Keratinocyte (primary cell): ENCODE data around the gene ZNF69. TPM values are rescaled to one million over a fixed set of nuclear protein-coding genes. Genes with fewer than 3 reads are reported as not detected.
A peak's percentile ranks its signal among the peaks of the same experiment; 100 is the strongest.
"Not testable (repeated sequence)": the region's sequence is repeated elsewhere in the genome, so short reads cannot be mapped to it uniquely, and the experiment has no call there.

Experiments
- DNase-seq: peaks from one replicate; pipeline ENCODE4 v3.0.0-alpha.2; 2011; ENCODE audit warnings: low read depth, missing footprints, low spot score
- FAIRE-seq: peaks from 2 replicates; lab custom pipeline; 2011; peaks lifted over from hg19 to GRCh38; lab: Jason Lieb, UNC
- H2AFZ ChIP-seq: 2 replicates; pipeline ENCODE4 v1.6.0; 2012; ENCODE audit warnings: low read length, control low read depth, inconsistent platforms; ENCODE audit not compliant: control insufficient read depth
- H3K27ac ChIP-seq: 2 replicates; pipeline ENCODE4 v1.5.1; 2011; ENCODE audit warnings: low read length; ENCODE audit not compliant: control insufficient read depth, insufficient read depth
- H3K27me3 ChIP-seq: 3 replicates; pipeline ENCODE4 v1.6.0; 2011; ENCODE audit warnings: low read length; ENCODE audit not compliant: control insufficient read depth, insufficient read depth; ENCODE audit errors: extremely low read depth
- H3K36me3 ChIP-seq, 2 experiments: 2 replicates in 1 of 2; 3 replicates in 1 of 2; pipeline ENCODE4 v1.5.1; 2011; ENCODE audit warnings: low read length in 2 of 2, mild to moderate bottlenecking in 1 of 2; ENCODE audit not compliant: control insufficient read depth in 2 of 2, insufficient read depth in 2 of 2; ENCODE audit errors: extremely low read depth in 1 of 2
- H3K4me1 ChIP-seq: 3 replicates; pipeline ENCODE4 v1.5.1; 2011; ENCODE audit warnings: low read length; ENCODE audit not compliant: control insufficient read depth, insufficient read depth; ENCODE audit errors: extremely low read depth
- H3K4me2 ChIP-seq: 3 replicates; pipeline ENCODE4 v1.6.0; 2011; ENCODE audit warnings: low read depth, low read length; ENCODE audit not compliant: control insufficient read depth, insufficient read depth; ENCODE audit errors: extremely low read depth
- H3K4me3 ChIP-seq, 3 experiments: fragments of 200-600 bp in 1 of 3; sonication (generic) in 1 of 3; 2 replicates in 2 of 3; 3 replicates in 1 of 3; pipeline ENCODE4 v1.5.1; 2011 to 2016; ENCODE audit warnings: low read length in 3 of 3, mild to moderate bottlenecking in 3 of 3, control low read depth in 2 of 3, inconsistent platforms in 1 of 3, low read depth in 1 of 3, mixed read lengths in 1 of 3, mixed run types in 1 of 3, moderate library complexity in 1 of 3; ENCODE audit not compliant: control insufficient read depth in 2 of 3, insufficient read depth in 2 of 3; ENCODE audit errors: extremely low read depth in 1 of 3
- H3K79me2 ChIP-seq: 2 replicates; pipeline ENCODE4 v1.6.0; 2012; ENCODE audit warnings: low read length; ENCODE audit not compliant: control insufficient read depth, insufficient read depth
- H3K9ac ChIP-seq: 3 replicates; pipeline ENCODE4 v1.6.0; 2011; ENCODE audit warnings: low read length; ENCODE audit not compliant: control insufficient read depth, insufficient read depth; ENCODE audit errors: extremely low read depth
- H3K9me1 ChIP-seq: 3 replicates; pipeline ENCODE4 v1.6.0; 2011; ENCODE audit warnings: low read length; ENCODE audit not compliant: control insufficient read depth, insufficient read depth; ENCODE audit errors: extremely low read depth
- H3K9me3 ChIP-seq: 2 replicates; pipeline ENCODE4 v1.5.1; 2012; ENCODE audit warnings: low read depth, low read length; ENCODE audit not compliant: control insufficient read depth
- H4K20me1 ChIP-seq: 3 replicates; pipeline ENCODE4 v1.6.0; 2011; ENCODE audit warnings: low read length; ENCODE audit not compliant: control insufficient read depth, insufficient read depth; ENCODE audit errors: extremely low read depth
- EZH2 ChIP-seq: IDR thresholded peaks from one replicate; pipeline ENCODE4 v1.6.1; 2012; ENCODE audit warnings: inconsistent platforms, mild to moderate bottlenecking, low read length, moderate library complexity
- dilution Hi-C: fragments of 300-500 bp; cut with MboI; formaldehyde crosslinking; loops from one replicate; pipeline ENCODE4 v1.7.0; 2020; ENCODE audit warnings: low sequenced_read_pairs; ENCODE audit not compliant: extremely low pct_ligation_motif_present
- polyA plus RNA-seq, 5 experiments: library from polyadenylated mRNA; depleted of rRNA in 3 of 5; stranded (reverse) in 3 of 5; stranded (forward) in 1 of 5; unstranded in 1 of 5; fragments of >200 nt; gene quantifications; 1 replicate in 1 of 5; 2 replicates in 3 of 5; 3 replicates in 1 of 5; pipeline versions ENCODE4 v1.2.1 to v1.2.3, GENCODE V29; 2011 to 2012; ENCODE audit warnings: missing spikeins in 2 of 5, low read depth in 1 of 5, low replicate concordance in 1 of 5
- TF ChIP-seq, protein P1 (sequence below), 3 experiments: IDR thresholded peaks in 1 of 3; conservative IDR thresholded peaks in 1 of 3; optimal IDR thresholded peaks in 1 of 3; 2 replicates in 2 of 3; 3 replicates in 1 of 3; pipeline versions ENCODE3 to v1.5.1; 2011; ENCODE audit warnings: low read length in 3 of 3, mild to moderate bottlenecking in 3 of 3, moderate library complexity in 2 of 3, control low read depth in 1 of 3, inconsistent platforms in 1 of 3; ENCODE audit not compliant: insufficient read depth in 2 of 3; ENCODE audit errors: extremely low read depth in 1 of 3

ZNF69 gene
- polyA plus RNA-seq, 1 donor (not counting 4 experiments of a cell fraction or from before 2014, with no cell fraction given): 0.56 TPM

DNA sequence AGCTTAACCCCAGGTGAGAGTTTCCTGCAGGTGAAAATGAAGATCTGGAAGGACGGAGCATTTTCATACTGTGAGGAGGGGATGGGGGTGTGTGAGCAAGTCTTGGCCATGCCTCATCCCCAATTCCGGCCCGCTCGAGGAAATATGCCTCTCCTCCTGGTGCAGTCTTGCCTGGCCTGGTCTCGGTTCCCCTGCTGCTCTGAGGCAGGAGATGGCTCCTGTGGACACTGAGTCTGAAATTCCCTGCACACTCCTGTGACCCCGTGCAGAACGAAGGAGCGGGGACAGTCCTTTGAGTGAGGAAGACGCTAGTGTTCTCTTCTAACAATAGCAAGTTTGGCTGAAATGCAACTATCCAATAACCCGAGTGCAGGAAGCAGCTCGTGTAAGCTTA, 39.4 kb upstream of the ZNF69 start:
- DNase-seq (no peak), FAIRE-seq (no peak)
- Histone ChIP-seq H3K9me3 (peaks cover 3% of the 10 kb centered on the region), H3K27ac (no peak overlapping the region), H3K9me1 (no peaks in the 10 kb centered on the region), H3K79me2 (no peaks in the 10 kb centered on the region), H3K4me1 (no peaks in the 10 kb centered on the region), H3K4me3 (peak overlapping the region in 1 of 3 experiments; percentile 56), H3K36me3 (no peaks in the 10 kb centered on the region), H3K4me2 (peak overlapping the region; percentile 70), H4K20me1 (no peaks in the 10 kb centered on the region), H2AFZ (no peak overlapping the region), H3K27me3 (peaks cover 10% of the 10 kb centered on the region), H3K9ac (no peak overlapping the region)
- dilution Hi-C loops: loop anchor here (5.0 kb wide), 1 partner anchor 34 kb away; no protein-coding TSS in a partner anchor
- no peak for TF ChIP-seq EZH2
- TF ChIP-seq, protein P1, sequence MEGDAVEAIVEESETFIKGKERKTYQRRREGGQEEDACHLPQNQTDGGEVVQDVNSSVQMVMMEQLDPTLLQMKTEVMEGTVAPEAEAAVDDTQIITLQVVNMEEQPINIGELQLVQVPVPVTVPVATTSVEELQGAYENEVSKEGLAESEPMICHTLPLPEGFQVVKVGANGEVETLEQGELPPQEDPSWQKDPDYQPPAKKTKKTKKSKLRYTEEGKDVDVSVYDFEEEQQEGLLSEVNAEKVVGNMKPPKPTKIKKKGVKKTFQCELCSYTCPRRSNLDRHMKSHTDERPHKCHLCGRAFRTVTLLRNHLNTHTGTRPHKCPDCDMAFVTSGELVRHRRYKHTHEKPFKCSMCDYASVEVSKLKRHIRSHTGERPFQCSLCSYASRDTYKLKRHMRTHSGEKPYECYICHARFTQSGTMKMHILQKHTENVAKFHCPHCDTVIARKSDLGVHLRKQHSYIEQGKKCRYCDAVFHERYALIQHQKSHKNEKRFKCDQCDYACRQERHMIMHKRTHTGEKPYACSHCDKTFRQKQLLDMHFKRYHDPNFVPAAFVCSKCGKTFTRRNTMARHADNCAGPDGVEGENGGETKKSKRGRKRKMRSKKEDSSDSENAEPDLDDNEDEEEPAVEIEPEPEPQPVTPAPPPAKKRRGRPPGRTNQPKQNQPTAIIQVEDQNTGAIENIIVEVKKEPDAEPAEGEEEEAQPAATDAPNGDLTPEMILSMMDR (optimal IDR thresholded peaks at IDR 0.05 in 1 of 3, IDR thresholded peaks at IDR 0.05 in 1 of 3, conservative IDR thresholded peaks at IDR 0.05 in 1 of 3; ENCODE audit: extremely low read depth in 1 of 3, insufficient read depth in 2 of 3, low read length in 3 of 3): no peak

DNA sequence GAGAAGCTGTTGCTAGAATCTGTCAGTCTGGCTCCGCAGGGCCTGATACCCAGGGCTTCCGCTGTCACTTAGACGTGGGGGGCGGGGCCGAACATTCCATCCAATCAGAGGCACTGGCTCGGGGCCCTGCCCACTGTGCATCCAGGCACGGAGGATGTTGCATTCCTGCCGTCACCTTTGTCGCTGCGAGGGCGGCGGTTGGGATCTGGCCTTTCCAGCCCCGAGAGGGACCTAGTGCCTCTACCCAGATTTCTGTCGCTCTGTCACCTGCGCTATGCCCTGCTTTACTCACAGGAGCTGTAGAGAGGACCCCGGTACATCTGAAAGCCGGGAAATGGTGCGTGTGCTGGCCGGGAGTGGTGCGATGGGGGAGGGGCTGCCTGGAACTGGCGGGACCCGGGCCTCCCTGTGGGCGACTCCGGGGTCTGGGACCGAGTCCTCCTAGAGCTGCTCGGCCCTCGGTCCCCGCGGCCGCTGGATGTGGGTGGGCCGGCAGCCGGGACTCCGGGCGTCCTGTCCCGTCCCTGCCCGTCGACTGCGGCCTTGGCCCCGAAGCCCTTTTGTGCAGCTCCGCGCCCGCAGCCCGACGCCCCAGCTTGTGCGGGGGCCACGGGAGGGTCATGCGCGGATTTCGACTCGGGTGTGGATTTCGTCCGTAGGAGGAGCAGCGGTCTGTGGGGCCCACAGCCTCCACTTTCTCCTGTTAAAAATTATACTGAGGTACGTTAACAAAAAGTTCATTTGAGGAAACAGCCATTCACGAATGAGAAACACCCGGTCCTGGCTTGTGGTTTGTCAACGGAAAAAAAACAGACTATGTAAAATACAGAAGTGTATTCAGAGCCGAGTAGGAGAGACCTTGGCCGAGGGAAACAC, 38.8 kb upstream of the ZNF69 start, which contains the start of gene ZNF439:
Gene ZNF439 (plus strand): TSS at position 133 of the 876 bp plus-strand sequence. CDS start 142 bp downstream, at position 275.
- FAIRE-seq (no peak), DNase-seq (no peak)
- Histone ChIP-seq H3K36me3 (no peaks in the 10 kb centered on the region), H3K79me2 (no peaks in the 10 kb centered on the region), H3K4me1 (no peaks in the 10 kb centered on the region), H3K4me2 (peak within 1 kb of the TSS; percentile 70), H3K27me3 (peaks cover 10% of the 10 kb centered on the region), H3K9ac (no peak within 1 kb of the TSS), H3K9me3 (peaks cover 3% of the 10 kb centered on the region), H4K20me1 (no peaks in the 10 kb centered on the region), H3K27ac (no peak within 1 kb of the TSS), H2AFZ (peak within 1 kb of the TSS; percentile 63), H3K4me3 (peak within 1 kb of the TSS; percentile 35 to 56 (median 51)), H3K9me1 (no peaks in the 10 kb centered on the region)
- dilution Hi-C loops: loop anchor here (5.0 kb wide), 1 partner anchor 33 kb away; no protein-coding TSS in a partner anchor
- no peak for TF ChIP-seq EZH2
- TF ChIP-seq, protein P1 (optimal IDR thresholded peaks at IDR 0.05 in 1 of 3, IDR thresholded peaks at IDR 0.05 in 1 of 3, conservative IDR thresholded peaks at IDR 0.05 in 1 of 3; ENCODE audit: extremely low read depth in 1 of 3, insufficient read depth in 2 of 3, low read length in 3 of 3): no peak

DNA sequence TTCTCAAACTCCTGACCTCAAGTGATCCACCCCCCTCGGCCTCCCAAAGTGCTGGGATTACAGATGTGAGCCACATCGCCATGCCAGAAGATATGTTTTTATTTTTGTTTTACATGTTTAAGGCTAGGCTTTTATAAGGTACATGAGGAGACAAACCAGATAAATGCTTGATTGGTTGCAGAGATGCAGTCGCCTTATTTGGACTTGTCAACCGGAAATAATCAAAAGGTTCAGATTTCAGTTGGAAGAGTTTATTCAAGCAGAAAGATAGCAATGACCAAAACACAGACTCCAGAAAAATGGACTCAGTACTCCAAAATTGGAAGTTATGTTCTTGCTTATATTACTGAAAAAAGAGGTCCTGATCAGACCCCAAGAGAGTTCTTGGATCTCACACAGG, 37.3 kb upstream of the ZNF69 start:
- DNase-seq, H3K4me2 ChIP-seq, H4K20me1 ChIP-seq, H3K79me2 ChIP-seq, H3K4me1 ChIP-seq, H3K4me3 ChIP-seq, H3K36me3 ChIP-seq, dilution Hi-C loops, H3K27ac ChIP-seq, FAIRE-seq, H3K9me1 ChIP-seq, H2AFZ ChIP-seq, H3K9ac ChIP-seq, H3K27me3 ChIP-seq, H3K9me3 ChIP-seq: not testable (repeated sequence)
